Stimulated activated CD4-positive, alpha-beta T cell treated with anti-CD3 and anti-CD28 coated beads, Interleukin-12 subunit alpha, Interleukin-12 subunit beta, amount 100 ng/mL, for 4 hours (primary cell): Measurements from ENCODE around the gene TRIP12.
"Not testable (repeated sequence)": the region's sequence is repeated elsewhere in the genome, so short reads cannot be mapped to it uniquely, and the experiment has no call there.

Experiments used
- DNase-seq: peaks from one replicate; pipeline ENCODE4 v3.0.0-alpha.2; 2020

The TRIP12 gene

DNA sequence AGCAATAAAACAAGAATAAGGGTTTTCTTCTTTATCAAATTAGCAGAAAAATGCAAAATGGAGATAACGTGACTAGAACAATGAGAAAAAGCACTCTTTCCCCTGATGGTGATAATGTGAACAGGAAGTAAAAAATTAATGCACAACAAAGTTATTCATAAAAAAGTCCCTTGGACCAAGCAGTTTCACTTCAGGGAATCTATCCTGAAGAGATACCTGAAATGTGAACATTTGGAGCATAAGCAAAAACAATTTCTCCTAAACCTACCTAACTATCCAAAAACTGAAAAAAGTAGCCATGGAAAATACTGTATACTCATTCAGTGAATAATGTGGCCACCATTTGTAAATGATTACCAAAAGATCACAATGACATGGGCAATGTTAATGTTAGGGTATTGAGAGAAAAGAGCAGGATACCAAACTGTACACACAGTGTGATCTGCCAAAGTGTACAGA is 48.7 kb downstream of the TRIP12 start:
- no peak for DNase-seq

DNA sequence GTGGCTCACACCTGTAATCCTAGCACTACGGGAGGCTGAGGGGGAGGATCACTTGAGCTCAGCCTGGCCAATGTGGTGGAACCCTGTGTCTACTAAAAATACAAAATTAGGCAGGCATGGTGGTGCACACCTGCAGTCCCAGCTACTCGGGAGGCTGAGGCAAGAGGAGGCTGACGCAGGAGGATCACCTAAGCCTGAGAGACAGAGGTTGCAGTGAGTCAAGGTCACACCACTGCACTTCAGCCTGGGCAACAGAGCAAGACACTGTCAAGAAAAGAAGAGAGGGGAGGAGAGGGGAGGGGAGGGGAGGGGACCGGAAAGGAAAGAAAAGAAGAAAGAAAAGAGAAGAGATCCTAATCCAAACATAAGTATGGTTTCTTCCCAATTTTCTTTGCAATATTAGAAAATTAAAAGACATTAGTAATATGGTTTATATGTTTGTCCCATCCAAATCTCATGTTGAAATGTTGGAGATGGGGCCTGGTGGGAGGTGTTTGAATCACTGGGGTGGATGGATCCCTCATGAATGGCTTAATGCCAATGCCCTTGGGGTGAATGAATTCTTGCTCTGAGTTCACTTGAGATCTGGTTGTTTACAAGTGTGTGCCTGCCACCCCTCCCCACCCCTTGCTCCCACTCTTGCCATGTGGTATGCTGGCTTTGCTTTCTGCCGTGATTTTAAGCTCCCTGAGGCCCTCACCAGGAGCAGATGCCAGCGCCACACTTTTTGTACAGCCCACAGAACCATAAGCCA is 50.7 kb downstream of the TRIP12 start:
- no peak for DNase-seq

DNA sequence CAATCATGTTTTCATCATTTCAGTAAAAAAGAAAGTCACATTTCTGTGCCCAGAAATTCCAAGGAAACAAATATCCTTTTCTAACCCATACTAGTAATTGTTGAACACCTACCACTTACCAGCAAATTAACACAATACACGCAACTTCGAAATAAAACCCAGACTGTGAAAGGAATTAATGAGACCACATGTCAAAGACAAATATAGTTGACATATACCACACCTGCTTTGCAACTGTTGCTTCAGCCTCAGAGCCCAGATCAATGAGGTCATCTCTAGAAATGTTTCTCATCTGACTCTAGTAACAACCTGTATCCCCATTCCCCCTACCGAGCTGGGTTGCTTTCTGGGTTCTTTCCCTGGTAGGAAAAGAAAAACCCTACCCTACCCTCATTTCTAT is 52.6 kb downstream of the TRIP12 start:
- DNase-seq = no peak

DNA sequence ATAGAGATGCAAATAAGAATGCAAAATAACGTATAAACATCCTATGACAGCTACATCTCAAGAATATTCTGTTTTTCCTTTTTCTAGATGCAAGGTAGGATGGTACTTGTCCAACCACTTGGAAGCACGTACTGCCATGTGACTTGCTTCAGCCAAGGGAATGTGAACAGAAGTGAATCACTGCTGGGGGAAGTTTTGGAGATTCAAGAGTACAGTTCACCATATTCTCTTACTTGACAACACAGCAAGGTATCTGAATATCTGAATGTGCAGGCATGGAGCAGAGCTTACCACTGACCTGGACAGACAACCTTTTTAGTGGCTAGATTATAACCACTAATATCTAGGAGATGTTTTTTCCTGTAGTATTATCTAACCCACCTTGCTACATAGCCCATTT is 53.0 kb downstream of the TRIP12 start:
- DNase-seq = no peak

- DNase-seq = no peak
Observed at GRCh38 chr2:229865033-229865432, 56.8 kb downstream of the TRIP12 start.

DNA sequence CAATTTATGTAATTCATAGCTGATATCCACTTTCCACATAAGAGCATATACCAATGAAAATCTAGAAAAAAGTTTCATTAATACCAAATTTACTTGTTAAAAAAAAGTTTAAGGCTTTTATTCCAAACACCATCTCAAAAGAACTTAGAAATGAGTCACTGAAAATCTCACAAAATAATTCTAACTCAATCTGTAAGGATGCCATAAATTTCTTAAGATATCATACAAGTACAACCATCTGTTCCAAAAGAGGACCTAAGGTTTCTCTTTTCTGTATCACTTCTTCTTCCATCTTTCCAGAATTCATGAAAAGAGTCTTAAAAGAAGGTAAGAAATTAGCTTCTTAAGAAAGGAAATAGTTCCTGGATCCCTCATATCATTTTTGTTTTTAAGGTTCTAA is 60.4 kb downstream of the TRIP12 start:
- DNase-seq = no peak

DNA sequence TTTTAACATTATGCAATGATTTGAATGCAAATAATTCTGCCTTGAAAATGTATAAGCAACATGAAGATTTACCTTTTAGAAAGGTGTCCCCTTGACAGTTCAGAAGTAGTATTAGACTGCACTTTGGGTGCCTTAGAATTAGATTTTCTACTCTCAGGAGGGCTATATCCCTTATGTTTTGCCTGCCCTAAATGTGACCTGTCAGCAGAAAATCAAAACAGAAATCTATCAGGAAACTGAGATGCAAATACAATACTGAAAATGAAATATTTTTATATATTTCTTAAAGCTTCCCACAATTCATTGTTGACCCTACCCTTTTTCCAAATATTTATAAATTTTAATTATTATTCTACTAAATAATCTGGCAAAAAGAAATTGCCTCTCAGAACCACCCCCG is 61.5 kb downstream of the TRIP12 start:
- no peak for DNase-seq

DNA sequence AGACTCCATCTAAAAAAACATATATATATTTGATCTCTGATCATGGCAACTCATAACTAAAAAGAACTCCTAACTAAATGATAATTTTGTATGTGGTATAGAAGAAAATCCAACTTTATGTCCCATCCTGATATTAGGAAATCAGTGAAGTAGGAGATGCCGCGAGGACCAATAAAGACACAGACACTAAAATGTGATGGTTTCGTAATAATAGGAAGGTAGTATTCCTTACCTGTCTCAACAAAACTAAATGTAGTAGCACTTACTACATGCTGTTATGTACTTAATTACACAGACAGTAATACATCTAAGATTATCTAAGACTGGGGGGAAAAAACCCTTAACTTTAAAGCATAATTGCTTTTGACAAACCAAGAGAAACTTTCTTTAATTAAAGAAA is 63.5 kb downstream of the TRIP12 start:
- no peak for DNase-seq

- no peak for DNase-seq
Observed at GRCh38 chr2:229857634-229858033, 64.2 kb downstream of the TRIP12 start.

DNA sequence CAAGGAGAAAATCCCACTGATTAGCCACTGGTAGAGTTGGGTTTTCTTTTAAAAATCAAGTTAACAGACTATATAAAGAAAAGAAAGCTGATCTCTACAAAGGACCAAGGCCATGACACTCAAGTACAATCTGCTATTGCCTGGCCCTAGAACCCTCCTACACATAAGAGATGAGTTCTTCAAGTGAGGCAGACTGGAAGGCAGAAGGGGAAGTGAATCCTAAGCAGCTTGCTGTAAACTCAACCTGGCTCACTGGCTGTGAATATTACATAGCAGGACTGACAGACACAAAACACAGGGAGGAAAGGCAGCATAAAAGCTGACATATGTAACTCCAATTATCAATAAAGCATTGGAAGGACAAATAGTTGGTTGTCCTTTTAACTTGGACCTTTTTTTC is 65.4 kb downstream of the TRIP12 start:
- no peak for DNase-seq

GRCh38 chr2:229855116-229855515 is 66.7 kb downstream of the TRIP12 start:
- DNase-seq = no peak

DNA sequence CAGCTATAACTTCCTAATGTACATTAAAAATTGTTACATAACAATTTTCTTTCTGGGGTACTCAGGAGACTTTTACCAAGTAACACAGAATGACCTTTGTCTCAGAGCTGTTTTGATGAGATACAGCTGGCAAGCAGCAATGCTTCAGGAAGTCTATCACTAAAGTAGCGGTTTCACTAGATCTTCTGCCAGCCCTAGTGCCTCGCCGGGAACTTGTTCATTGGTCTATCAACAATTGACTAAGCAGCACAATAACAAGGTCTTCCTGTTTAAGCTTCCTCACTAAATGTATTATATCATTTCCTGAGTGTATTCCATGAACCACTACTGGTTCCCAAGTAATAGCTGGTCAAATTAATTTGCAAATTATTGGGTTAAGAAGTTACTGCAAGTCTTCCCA is 69.2 kb downstream of the TRIP12 start:
- peak; percentile 25 for DNase-seq

DNA sequence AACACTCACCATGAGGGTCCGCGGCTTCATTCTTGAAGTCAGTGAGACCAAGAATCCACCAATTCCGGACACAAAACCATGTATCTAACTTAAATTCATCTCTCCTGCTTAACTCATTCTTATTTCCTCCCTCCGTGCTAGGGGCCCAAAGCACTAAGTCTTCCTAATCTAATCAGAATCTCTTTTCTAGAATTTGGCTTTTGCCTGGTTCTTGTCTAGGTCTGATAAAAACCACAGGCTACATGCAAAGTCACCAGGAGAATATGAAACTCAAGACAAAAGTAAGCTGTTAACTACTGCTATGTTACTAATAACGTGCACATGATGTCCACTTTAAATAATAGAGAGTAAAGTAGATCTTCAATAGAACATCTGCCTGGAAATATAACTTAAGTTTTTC is 69.9 kb downstream of the TRIP12 start:
- no peak for DNase-seq

DNA sequence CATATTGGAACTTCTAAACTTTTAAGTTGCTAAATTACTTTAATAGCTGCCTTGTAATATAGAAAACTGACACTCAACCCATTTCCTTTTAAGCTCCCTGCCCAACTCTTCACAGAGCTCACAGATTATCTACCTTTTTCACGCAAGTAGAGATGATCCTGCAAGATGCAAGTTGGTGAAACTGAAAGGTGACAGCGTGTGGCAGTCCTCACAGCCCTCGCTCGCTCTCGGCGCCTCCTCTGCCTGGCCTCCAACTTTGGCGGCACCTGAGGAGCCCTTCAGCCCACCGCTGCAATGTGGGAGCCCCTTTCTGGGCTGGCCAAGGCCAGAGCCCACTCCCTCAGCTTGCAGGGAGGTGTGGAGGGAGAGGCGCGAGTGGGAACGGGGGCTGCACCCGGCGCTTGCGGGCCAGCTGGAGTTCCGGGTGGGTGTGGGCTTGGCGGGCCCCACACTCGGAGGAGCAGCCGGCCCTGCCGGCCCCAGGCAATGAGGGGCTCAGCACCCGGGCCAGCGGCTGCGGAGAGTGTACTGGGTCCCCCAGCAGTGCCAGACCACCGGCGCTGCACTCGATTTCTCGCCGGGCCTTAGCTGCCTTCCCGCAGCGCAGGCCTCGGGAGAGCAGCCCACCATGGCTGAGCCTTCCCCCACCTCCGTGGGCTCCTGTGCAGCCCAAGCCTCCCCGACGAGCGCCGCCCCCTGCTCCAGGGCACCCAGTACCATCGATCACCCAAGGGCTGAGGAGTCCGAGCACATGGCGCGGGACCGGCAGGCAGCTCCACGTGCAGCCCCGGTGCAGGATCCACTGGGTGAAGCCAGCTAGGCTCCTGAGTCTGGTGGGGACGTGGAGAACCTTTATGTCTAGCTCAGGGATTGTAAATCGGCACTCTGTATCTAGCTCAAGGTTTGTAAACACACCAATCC is 71.2 kb downstream of the TRIP12 start:
- not testable (repeated sequence) for DNase-seq

DNA sequence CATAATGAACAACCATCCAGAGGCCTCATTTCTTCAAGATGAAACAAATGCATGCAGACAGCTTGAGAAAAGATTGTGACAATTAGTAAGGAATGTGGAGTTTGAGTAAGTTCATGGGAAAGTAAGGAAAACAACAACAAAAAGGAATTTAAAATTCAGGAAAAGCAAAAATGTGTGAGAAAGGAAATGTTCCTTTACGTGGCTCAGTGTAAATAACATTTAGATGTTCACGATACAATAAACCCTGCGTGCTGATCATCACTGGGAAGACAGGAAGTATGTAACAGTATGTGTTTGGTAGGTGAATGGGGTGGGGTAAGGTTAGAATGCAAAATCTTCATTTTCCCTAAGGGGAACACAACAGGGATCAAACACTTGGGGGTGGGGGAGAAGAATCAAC is 72.7 kb downstream of the TRIP12 start:
- no peak for DNase-seq

- no peak for DNase-seq
Observed at GRCh38 chr2:229843613-229844012, 78.2 kb downstream of the TRIP12 start.

DNA sequence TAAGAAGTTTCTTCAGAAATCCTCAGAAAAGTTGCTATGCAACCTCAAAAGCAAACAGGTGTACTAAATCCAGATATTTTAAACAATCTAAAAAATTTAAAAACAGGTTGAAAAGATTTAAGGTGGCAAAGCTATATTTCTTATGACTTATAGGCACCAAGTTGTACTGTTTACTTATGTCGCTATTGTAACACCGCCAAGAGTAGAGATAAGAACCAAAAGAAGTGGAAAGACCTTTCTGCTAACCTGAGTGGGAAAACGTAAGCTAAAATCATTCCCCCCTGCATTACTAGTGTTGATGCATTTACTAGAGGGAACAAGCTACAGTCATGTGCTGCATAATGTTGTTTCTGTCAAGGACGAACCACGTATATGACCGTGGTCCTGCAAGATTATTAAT is 83.1 kb downstream of the TRIP12 start:
- no peak for DNase-seq

- DNase-seq = no peak
Observed at GRCh38 chr2:229836847-229837246, 85.0 kb downstream of the TRIP12 start.

- DNase-seq = no peak
Observed at GRCh38 chr2:229835596-229836283, 86.1 kb downstream of the TRIP12 start.

DNA sequence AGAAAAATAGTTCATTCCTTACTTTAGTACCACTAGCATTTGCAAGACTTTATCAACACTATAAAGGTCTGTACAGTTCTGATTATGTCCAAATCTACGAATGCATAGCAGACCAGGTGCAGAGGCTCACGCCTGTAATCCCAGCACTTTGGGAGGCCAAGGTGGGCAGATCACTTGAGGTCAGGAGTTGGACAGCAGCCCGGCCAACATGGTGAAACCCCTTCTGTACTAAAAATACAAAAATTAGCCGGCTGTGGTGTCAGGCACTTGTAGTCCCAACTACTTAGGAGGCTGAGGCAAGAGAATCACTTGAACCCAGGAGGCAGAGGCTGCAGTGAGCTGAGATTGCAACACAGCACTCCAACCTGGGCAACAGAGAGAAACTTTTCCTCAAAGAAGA is 87.4 kb downstream of the TRIP12 start:
- DNase-seq = not testable (repeated sequence)

DNA sequence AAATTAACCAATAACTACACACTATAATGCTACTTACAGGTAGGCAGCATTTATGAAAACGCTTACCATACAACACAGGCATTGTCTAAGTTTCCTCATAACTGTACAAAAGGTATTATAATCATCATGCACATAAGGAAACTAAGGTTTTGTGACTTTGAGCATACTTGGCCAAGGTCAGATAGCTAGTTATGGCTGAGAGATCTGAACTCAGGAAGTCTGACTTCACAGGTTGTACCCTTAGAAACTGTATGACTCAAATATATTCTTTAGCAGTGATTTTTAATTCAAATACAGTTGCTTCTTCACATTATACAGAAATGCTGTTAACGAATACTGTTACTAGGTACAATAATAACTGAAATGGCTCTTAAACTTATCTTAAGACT is 89.3 kb downstream of the TRIP12 start:
- DNase-seq = no peak

DNA sequence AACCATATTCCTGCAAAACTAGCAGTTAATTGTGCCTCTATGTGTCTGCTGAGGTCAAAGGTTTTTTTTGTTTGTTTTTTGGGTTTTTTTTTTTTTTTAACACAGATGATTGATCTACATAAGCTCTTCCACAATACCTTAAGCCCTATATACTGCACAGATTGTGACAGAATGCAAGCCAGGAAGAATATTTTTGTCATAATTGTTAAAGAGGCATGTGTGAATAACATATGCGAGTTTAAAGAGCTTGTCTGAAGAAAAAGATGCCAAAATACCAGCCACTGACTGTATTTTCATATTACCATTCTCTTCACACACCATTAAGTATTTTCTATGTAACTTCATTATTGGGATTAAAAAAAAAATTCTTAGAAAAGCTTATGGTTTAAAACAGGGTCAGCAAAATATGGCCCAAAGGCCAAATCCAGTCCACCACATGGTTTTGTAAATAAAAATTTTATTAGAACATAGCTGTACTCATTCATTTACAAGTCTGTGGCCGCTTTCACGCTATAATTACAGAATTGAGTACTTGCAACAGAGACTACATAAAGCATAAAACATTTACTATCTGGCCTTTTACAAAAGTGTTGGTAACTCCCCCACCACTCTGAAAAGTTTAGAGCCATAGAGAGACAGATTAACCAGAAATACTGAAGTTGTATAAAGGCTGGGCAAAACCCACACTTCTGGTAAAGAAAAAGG is 89.9 kb downstream of the TRIP12 start:
- DNase-seq = no peak

- no peak for DNase-seq
Observed at GRCh38 chr2:229825476-229825875, 96.3 kb downstream of the TRIP12 start.
